ENCODE results near the gene TIGD3. TPM values are rescaled to one million over a fixed set of nuclear protein-coding genes. Genes with fewer than 3 reads are reported as not detected.

The TIGD3 gene
- total and polyA plus RNA-seq, 2 donors (not counting 3 experiments of a cell fraction or from before 2014, with no cell fraction given) = 0.18 to 0.27 TPM

GRCh38 chr11:65340226-65340625 is 14.3 kb upstream of the TIGD3 start:
- POLR2A ChIA-PET = no interaction called here
- Histone ChIP-seq H3K9me1 (replicated peaks; ENCODE audit: control insufficient read depth, extremely low read depth, insufficient read depth, low read length) (no peaks in the 10 kb centered on the region), H3K9me3 (replicated peaks; ENCODE audit: control insufficient read depth, insufficient read depth, low read length) (no peaks in the 10 kb centered on the region), H3K36me3 (ENCODE audit: control insufficient read depth in 2 of 2, extremely low read depth in 1 of 2, insufficient read depth in 2 of 2, low read length in 2 of 2) (peaks cover 26 to 38% of the 10 kb centered on the region in 2 experiments), H3K79me2 (ENCODE audit: control insufficient read depth, insufficient read depth, low read length) (peaks cover 44% of the 10 kb centered on the region), H3K4me1 (ENCODE audit: control insufficient read depth, extremely low read depth, insufficient read depth, low read length) (peaks cover 3% of the 10 kb centered on the region), H3K4me2 (ENCODE audit: insufficient read depth, low read length) (no peak overlapping the region), H2AFZ (ENCODE audit: low read depth, low read length) (no peak overlapping the region), H3K27me3 (ENCODE audit: control insufficient read depth in 2 of 2, insufficient read depth in 2 of 2, low read length in 2 of 2) (no peaks in the 10 kb centered on the region), H3K27ac (ENCODE audit: insufficient read depth, low read depth, low read length) (no peak overlapping the region), H4K20me1 (replicated peaks; ENCODE audit: control insufficient read depth, extremely low read depth, insufficient read depth, low read length) (peaks cover 3% of the 10 kb centered on the region), H3K9ac (replicated peaks; ENCODE audit: extremely low read depth, insufficient read depth, low read length) (no peak overlapping the region), H3K4me3 (replicated peaks in 1 of 3; ENCODE audit: insufficient read depth in 1 of 3, low read depth in 1 of 3, low read length in 3 of 3) (no peak overlapping the region)
- BruUV-seq (replicated peaks) = no TSS peak
- dilution Hi-C loops (cut with MboI; ENCODE audit: extremely low pct_ligation_motif_present, low sequenced_read_pairs) (no loop called here), intact Hi-C loops (cut with micrococcal nuclease) (no loop called here)
- FAIRE-seq (no peak), DNase-seq (ENCODE audit: low read depth, low spot score) (no peak)
- TF ChIP-seq POLR2A (IDR thresholded peaks at IDR 0.05; ENCODE audit: low read depth, low read length) (no peak), EZH2 (IDR thresholded peaks at IDR 0.05; ENCODE audit: borderline replicate concordance, low read depth, low read length, severe bottlenecking) (no peak), JUN (IDR thresholded peaks at IDR 0.05; ENCODE audit: borderline replicate concordance, insufficient read depth, insufficient read length, low read depth) (no peak), MYC (IDR thresholded peaks at IDR 0.05; ENCODE audit: low read depth, low read length) (no peak), GATA2 (IDR thresholded peaks at IDR 0.05; ENCODE audit: insufficient read depth, insufficient read length, low read depth, low read length) (no peak), FOS (IDR thresholded peaks at IDR 0.05; ENCODE audit: borderline replicate concordance, insufficient read depth, low read length) (no peak), POLR2AphosphoS5 (IDR thresholded peaks at IDR 0.05; ENCODE audit: insufficient read depth, low read depth, low read length) (no peak), MAX (IDR thresholded peaks at IDR 0.05; ENCODE audit: insufficient read depth, insufficient read length) (no peak)
- TF ChIP-seq, protein P1, sequence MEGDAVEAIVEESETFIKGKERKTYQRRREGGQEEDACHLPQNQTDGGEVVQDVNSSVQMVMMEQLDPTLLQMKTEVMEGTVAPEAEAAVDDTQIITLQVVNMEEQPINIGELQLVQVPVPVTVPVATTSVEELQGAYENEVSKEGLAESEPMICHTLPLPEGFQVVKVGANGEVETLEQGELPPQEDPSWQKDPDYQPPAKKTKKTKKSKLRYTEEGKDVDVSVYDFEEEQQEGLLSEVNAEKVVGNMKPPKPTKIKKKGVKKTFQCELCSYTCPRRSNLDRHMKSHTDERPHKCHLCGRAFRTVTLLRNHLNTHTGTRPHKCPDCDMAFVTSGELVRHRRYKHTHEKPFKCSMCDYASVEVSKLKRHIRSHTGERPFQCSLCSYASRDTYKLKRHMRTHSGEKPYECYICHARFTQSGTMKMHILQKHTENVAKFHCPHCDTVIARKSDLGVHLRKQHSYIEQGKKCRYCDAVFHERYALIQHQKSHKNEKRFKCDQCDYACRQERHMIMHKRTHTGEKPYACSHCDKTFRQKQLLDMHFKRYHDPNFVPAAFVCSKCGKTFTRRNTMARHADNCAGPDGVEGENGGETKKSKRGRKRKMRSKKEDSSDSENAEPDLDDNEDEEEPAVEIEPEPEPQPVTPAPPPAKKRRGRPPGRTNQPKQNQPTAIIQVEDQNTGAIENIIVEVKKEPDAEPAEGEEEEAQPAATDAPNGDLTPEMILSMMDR (IDR thresholded peaks at IDR 0.05; ENCODE audit: extremely low read depth in 1 of 2, insufficient read depth in 1 of 2, low read depth in 1 of 2, low read length in 2 of 2) = no peak
- CTCF ChIA-PET = interaction anchor here (2.4 kb wide), 1 partner anchor 10 kb away, joined by 6 read pairs; no protein-coding TSS in a partner anchor

Data from endothelial cell of umbilical vein (primary cell).